Measurements from ENCODE around the gene MAP3K4.

Gene MAP3K4

DNA sequence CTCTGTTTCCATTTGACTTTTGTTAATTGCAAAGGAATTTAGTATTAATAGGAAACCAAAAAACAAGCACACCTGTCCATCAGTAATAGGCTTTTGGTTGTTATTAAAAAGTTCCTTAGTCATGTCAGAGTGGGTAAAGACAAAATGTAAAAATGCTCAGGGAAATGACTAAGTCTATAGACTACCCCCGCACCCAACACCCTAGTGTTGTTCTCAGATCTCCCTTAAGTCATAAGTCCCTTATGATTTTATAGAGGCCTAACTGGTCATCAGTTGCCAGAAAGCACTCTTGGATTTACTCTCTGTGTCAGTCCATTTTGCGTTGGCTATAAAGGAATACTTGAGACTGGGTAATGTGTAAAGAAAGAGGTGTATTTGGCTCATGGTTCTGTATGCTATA lies 52.8 kb downstream of the MAP3K4 start:
- H3K27me3 ChIP-seq (ENCODE audit: control insufficient read depth, insufficient read depth, low read length), result no peaks in the 10 kb centered on the region
- H3K9ac ChIP-seq (ENCODE audit: low read depth, low read length), result no peak overlapping the region
- no peak overlapping the region for H3K4me3 ChIP-seq (ENCODE audit: low read depth, low read length)
- peaks cover 33% of the 10 kb centered on the region for H3K36me3 ChIP-seq (ENCODE audit: control insufficient read depth, insufficient read depth, low read length)
- no peak overlapping the region for H3K27ac ChIP-seq (ENCODE audit: low read depth, low read length)
- H3K9me3 ChIP-seq (ENCODE audit: control insufficient read depth, insufficient read depth, low read length), result no peaks in the 10 kb centered on the region
- H3K4me1 ChIP-seq (ENCODE audit: control insufficient read depth, insufficient read depth, low read length), result no peaks in the 10 kb centered on the region

DNA sequence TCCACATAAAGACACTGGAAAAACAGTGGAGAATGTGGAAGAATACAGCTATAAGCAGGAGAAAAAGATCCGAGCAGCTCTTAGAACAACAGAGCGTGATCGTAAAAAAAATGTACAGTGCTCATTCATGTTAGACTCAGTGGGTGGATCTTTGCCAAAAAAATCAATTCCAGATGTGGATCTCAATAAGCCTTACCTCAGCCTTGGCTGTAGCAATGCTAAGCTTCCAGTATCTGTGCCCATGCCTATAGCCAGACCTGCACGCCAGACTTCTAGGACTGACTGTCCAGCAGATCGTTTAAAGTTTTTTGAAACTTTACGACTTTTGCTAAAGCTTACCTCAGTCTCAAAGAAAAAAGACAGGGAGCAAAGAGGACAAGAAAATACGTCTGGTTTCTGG lies 57.1 kb downstream of the MAP3K4 start:
- H3K9ac ChIP-seq (ENCODE audit: low read depth, low read length), result no peak overlapping the region
- peaks cover 10% of the 10 kb centered on the region for H3K36me3 ChIP-seq (ENCODE audit: control insufficient read depth, insufficient read depth, low read length)
- H3K4me1 ChIP-seq (ENCODE audit: control insufficient read depth, insufficient read depth, low read length), result no peaks in the 10 kb centered on the region
- no peak overlapping the region for H3K4me3 ChIP-seq (ENCODE audit: low read depth, low read length)
- H3K9me3 ChIP-seq (ENCODE audit: control insufficient read depth, insufficient read depth, low read length), result no peaks in the 10 kb centered on the region
- no peak overlapping the region for H3K27ac ChIP-seq (ENCODE audit: low read depth, low read length)
- no peaks in the 10 kb centered on the region for H3K27me3 ChIP-seq (ENCODE audit: control insufficient read depth, insufficient read depth, low read length)

GRCh38 chr6:161050134-161050765 lies 58.7 kb downstream of the MAP3K4 start:
- no peak overlapping the region for H3K9ac ChIP-seq (ENCODE audit: low read depth, low read length)
- peaks cover 8% of the 10 kb centered on the region for H3K36me3 ChIP-seq (ENCODE audit: control insufficient read depth, insufficient read depth, low read length)
- no peaks in the 10 kb centered on the region for H3K4me1 ChIP-seq (ENCODE audit: control insufficient read depth, insufficient read depth, low read length)
- H3K27me3 ChIP-seq (ENCODE audit: control insufficient read depth, insufficient read depth, low read length), result no peaks in the 10 kb centered on the region
- no peaks in the 10 kb centered on the region for H3K9me3 ChIP-seq (ENCODE audit: control insufficient read depth, insufficient read depth, low read length)
- no peak overlapping the region for H3K4me3 ChIP-seq (ENCODE audit: low read depth, low read length)
- no peak overlapping the region for H3K27ac ChIP-seq (ENCODE audit: low read depth, low read length)

- peaks cover 8% of the 10 kb centered on the region for H3K36me3 ChIP-seq (ENCODE audit: control insufficient read depth, insufficient read depth, low read length)
- H3K27ac ChIP-seq (ENCODE audit: low read depth, low read length), result no peak overlapping the region
- no peak overlapping the region for H3K9ac ChIP-seq (ENCODE audit: low read depth, low read length)
- no peaks in the 10 kb centered on the region for H3K27me3 ChIP-seq (ENCODE audit: control insufficient read depth, insufficient read depth, low read length)
- peaks cover 8% of the 10 kb centered on the region; the same call in 1 of the 2 replicates for H3K4me1 ChIP-seq (ENCODE audit: control insufficient read depth, insufficient read depth, low read length)
- no peaks in the 10 kb centered on the region for H3K9me3 ChIP-seq (ENCODE audit: control insufficient read depth, insufficient read depth, low read length)
- H3K4me3 ChIP-seq (ENCODE audit: low read depth, low read length), result no peak overlapping the region
These were observed 61.5 kb downstream of the MAP3K4 start for GRCh38 chr6:161053103-161053502.

- Histone ChIP-seq H3K4me3 (ENCODE audit: low read depth, low read length) (no peak overlapping the region), H3K9me3 (ENCODE audit: control insufficient read depth, insufficient read depth, low read length) (no peaks in the 10 kb centered on the region), H3K27me3 (ENCODE audit: control insufficient read depth, insufficient read depth, low read length) (no peaks in the 10 kb centered on the region), H3K9ac (ENCODE audit: low read depth, low read length) (no peak overlapping the region), H3K36me3 (ENCODE audit: control insufficient read depth, insufficient read depth, low read length) (no peaks in the 10 kb centered on the region; the same call in none of the 2 replicates), H3K27ac (ENCODE audit: low read depth, low read length) (no peak overlapping the region), H3K4me1 (ENCODE audit: control insufficient read depth, insufficient read depth, low read length) (peaks cover 8% of the 10 kb centered on the region; the same call in 1 of the 2 replicates)
These were observed 63.3 kb downstream of the MAP3K4 start for GRCh38 chr6:161054876-161055275.

- Histone ChIP-seq H3K36me3 (ENCODE audit: control insufficient read depth, insufficient read depth, low read length) (no peaks in the 10 kb centered on the region), H3K27me3 (ENCODE audit: control insufficient read depth, insufficient read depth, low read length) (no peaks in the 10 kb centered on the region), H3K27ac (ENCODE audit: low read depth, low read length) (no peak overlapping the region), H3K4me1 (ENCODE audit: control insufficient read depth, insufficient read depth, low read length) (peaks cover 8% of the 10 kb centered on the region; the same call in 1 of the 2 replicates), H3K9me3 (ENCODE audit: control insufficient read depth, insufficient read depth, low read length) (no peaks in the 10 kb centered on the region), H3K4me3 (ENCODE audit: low read depth, low read length) (no peak overlapping the region), H3K9ac (ENCODE audit: low read depth, low read length) (no peak overlapping the region)
These were observed 64.9 kb downstream of the MAP3K4 start for GRCh38 chr6:161056451-161056850.

DNA sequence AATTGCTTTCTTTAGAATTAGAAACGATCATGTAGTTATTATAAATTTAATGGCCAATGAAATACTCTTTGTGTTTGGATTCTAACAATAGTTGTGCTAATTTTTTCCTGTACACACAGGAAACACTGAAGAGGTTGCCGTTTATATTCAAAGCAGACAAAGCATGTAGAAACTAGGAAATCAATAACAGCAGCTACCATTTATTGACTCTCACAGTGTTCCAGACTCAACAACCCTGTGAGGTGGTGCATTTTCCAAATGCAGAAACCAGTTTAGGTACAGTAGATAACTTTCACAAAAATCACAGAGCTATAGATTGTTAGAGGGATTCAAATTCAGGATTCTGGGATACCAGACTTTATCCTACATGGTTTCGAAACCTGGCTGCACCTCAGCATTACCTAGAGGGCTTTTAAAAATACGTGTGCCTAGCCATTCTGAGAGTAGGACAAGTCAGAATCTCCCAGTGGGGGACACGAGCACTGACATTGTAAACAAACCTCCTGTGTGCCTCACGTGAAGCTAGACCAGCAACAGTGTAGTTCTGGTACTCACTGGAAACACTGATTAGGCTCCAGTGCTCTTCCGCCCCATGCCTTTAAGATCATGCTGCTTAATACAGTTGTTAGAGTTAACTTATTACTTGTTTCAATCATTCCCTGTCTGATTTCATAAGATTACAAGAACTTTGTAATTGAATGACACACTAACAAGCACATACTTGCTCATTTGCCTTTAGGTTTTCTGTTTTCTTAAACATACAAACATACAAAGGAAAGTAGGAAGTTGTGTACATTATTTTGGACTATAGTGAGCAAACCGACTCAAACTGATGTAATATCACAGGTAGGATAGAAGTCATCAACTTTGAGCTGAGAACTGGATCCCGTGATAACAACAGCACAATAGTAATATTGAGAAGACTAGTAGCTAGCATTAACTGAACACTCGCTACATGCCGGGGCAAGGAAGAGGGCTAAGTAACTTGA lies 65.8 kb downstream of the MAP3K4 start:
- H3K4me3 ChIP-seq (ENCODE audit: low read depth, low read length), result no peak overlapping the region
- no peak overlapping the region for H3K9ac ChIP-seq (ENCODE audit: low read depth, low read length)
- no peaks in the 10 kb centered on the region for H3K36me3 ChIP-seq (ENCODE audit: control insufficient read depth, insufficient read depth, low read length)
- no peak overlapping the region for H3K27ac ChIP-seq (ENCODE audit: low read depth, low read length)
- H3K4me1 ChIP-seq (ENCODE audit: control insufficient read depth, insufficient read depth, low read length), result peaks cover 8% of the 10 kb centered on the region; the same call in 1 of the 2 replicates
- H3K27me3 ChIP-seq (ENCODE audit: control insufficient read depth, insufficient read depth, low read length), result no peaks in the 10 kb centered on the region
- H3K9me3 ChIP-seq (ENCODE audit: control insufficient read depth, insufficient read depth, low read length), result no peaks in the 10 kb centered on the region

DNA sequence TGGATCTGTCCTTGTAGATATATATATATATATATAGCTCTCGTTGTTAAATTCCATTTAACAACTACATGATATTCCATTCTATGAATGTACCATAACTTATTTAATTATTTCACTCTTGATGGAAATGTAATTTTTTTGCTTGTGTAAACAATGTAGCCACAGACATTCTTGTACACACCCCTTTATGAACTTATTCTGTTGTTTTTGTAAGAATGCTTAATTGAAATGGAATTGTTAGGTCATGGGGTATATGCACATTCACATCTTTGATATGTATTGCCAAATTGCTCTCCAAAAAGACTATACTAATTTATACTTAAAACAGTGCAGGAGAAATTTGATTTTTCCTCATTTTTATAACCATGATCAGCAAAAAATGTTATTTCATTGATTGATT lies 67.2 kb downstream of the MAP3K4 start:
- no peak overlapping the region for H3K27ac ChIP-seq (ENCODE audit: low read depth, low read length)
- no peak overlapping the region for H3K9ac ChIP-seq (ENCODE audit: low read depth, low read length)
- peaks cover 8% of the 10 kb centered on the region; the same call in 1 of the 2 replicates for H3K4me1 ChIP-seq (ENCODE audit: control insufficient read depth, insufficient read depth, low read length)
- H3K9me3 ChIP-seq (ENCODE audit: control insufficient read depth, insufficient read depth, low read length), result no peaks in the 10 kb centered on the region
- no peaks in the 10 kb centered on the region for H3K36me3 ChIP-seq (ENCODE audit: control insufficient read depth, insufficient read depth, low read length)
- no peak overlapping the region for H3K4me3 ChIP-seq (ENCODE audit: low read depth, low read length)
- no peaks in the 10 kb centered on the region for H3K27me3 ChIP-seq (ENCODE audit: control insufficient read depth, insufficient read depth, low read length)

GRCh38 chr6:161061576-161061975 lies 70.0 kb downstream of the MAP3K4 start:
- H3K36me3 ChIP-seq (ENCODE audit: control insufficient read depth, insufficient read depth, low read length), result no peaks in the 10 kb centered on the region
- peaks cover 6% of the 10 kb centered on the region; the same call in 1 of the 2 replicates for H3K4me1 ChIP-seq (ENCODE audit: control insufficient read depth, insufficient read depth, low read length)
- no peak overlapping the region for H3K4me3 ChIP-seq (ENCODE audit: low read depth, low read length)
- H3K27me3 ChIP-seq (ENCODE audit: control insufficient read depth, insufficient read depth, low read length), result no peaks in the 10 kb centered on the region
- no peaks in the 10 kb centered on the region for H3K9me3 ChIP-seq (ENCODE audit: control insufficient read depth, insufficient read depth, low read length)
- H3K9ac ChIP-seq (ENCODE audit: low read depth, low read length), result no peak overlapping the region
- H3K27ac ChIP-seq (ENCODE audit: low read depth, low read length), result no peak overlapping the region

- H3K36me3 ChIP-seq (ENCODE audit: control insufficient read depth, insufficient read depth, low read length), result no peaks in the 10 kb centered on the region
- no peaks in the 10 kb centered on the region for H3K27me3 ChIP-seq (ENCODE audit: control insufficient read depth, insufficient read depth, low read length)
- no peak overlapping the region for H3K9ac ChIP-seq (ENCODE audit: low read depth, low read length)
- no peaks in the 10 kb centered on the region for H3K9me3 ChIP-seq (ENCODE audit: control insufficient read depth, insufficient read depth, low read length)
- no peaks in the 10 kb centered on the region for H3K4me1 ChIP-seq (ENCODE audit: control insufficient read depth, insufficient read depth, low read length)
- H3K27ac ChIP-seq (ENCODE audit: low read depth, low read length), result no peak overlapping the region
- H3K4me3 ChIP-seq (ENCODE audit: low read depth, low read length), result no peak overlapping the region
These were observed 73.3 kb downstream of the MAP3K4 start for GRCh38 chr6:161064915-161065314.

DNA sequence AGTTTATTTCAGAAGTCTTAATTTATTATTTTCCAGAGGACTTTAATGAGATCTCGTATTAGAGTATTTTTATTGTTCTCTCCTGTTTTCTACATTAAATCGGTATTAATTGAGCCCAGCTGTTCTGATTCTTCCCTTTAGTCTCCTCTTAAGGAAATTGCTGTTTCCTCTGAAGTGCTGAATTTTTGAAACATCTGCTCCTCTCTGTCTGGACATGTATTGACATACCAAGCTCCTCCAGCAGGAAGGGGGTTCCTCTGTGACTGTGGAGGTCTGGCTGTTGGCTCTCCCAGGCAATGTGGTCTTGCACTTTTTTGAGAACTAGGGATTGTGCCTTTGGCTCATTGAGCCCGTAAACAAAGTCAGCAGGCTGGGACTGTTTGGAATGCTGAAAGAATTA lies 74.9 kb downstream of the MAP3K4 start:
- Histone ChIP-seq H3K27ac (ENCODE audit: low read depth, low read length) (no peak overlapping the region), H3K9me3 (ENCODE audit: control insufficient read depth, insufficient read depth, low read length) (no peaks in the 10 kb centered on the region), H3K4me1 (ENCODE audit: control insufficient read depth, insufficient read depth, low read length) (no peaks in the 10 kb centered on the region), H3K36me3 (ENCODE audit: control insufficient read depth, insufficient read depth, low read length) (peaks cover 9% of the 10 kb centered on the region; the same call in 1 of the 2 replicates), H3K9ac (ENCODE audit: low read depth, low read length) (no peak overlapping the region), H3K27me3 (ENCODE audit: control insufficient read depth, insufficient read depth, low read length) (no peaks in the 10 kb centered on the region), H3K4me3 (ENCODE audit: low read depth, low read length) (no peak overlapping the region)
